Measurements from ENCODE around the gene NR2F1.

- TF ChIP-seq CTCF (IDR thresholded peaks at IDR 0.05) (no peak), EP300 (IDR thresholded peaks at IDR 0.05; ENCODE audit: low read depth) (no peak)
Measured at GRCh38 chr5:93642526-93642925, 59.5 kb downstream of the NR2F1 start.
